Measurements from ENCODE around the gene KRR1.
"Not testable (repeated sequence)": the region's sequence is repeated elsewhere in the genome, so short reads cannot be mapped to it uniquely, and the experiment has no call there.

Gene KRR1

GRCh38 chr12:75480469-75480949 lies 30.9 kb downstream of the KRR1 start, which contains the start of gene GLIPR1:
TSS of gene GLIPR1 (plus strand) at chr12:75480755. CDS start at chr12:75480881, 126 bp downstream.
- peak within 1 kb of the TSS; percentile 98 for H3K27ac Mint-ChIP-seq
- peaks cover 83% of the 10 kb centered on the region for H3K4me1 Mint-ChIP-seq
- H3K27me3 Mint-ChIP-seq: no peaks in the 10 kb centered on the region
- H3K4me3 Mint-ChIP-seq: peak within 1 kb of the TSS; percentile 93
- DNase-seq: peak; percentile 76
- H3K36me3 Mint-ChIP-seq: peaks cover 19% of the 10 kb centered on the region
- H3K9me3 Mint-ChIP-seq: no peaks in the 10 kb centered on the region
- CTCF ChIA-PET: interaction anchor here (0.7 to 3.2 kb wide), 4 partner anchors 20 to 89 kb away, joined by 3 to 13 read pairs (median 3); partner anchors contain the start of gene GLIPR1L2

GRCh38 chr12:75479963-75480461 lies 31.4 kb downstream of the KRR1 start:
- CTCF ChIA-PET: interaction anchor here (0.8 to 3.2 kb wide), 4 partner anchors 20 to 89 kb away, joined by 3 to 13 read pairs (median 4); partner anchors contain the start of gene GLIPR1L2
- Mint-ChIP-seq H3K27me3 (no peaks in the 10 kb centered on the region), H3K27ac (peak overlapping the region; percentile 98), H3K4me3 (peak overlapping the region; percentile 93), H3K9me3 (no peaks in the 10 kb centered on the region), H3K4me1 (peaks cover 81% of the 10 kb centered on the region), H3K36me3 (peaks cover 19% of the 10 kb centered on the region)
- no peak for DNase-seq

GRCh38 chr12:75478116-75478794 lies 33.2 kb downstream of the KRR1 start:
- H3K4me3 Mint-ChIP-seq: peak overlapping the region; percentile 4
- peak; percentile 46 for DNase-seq
- CTCF ChIA-PET: interaction anchor here (1.0 to 1.8 kb wide), 2 partner anchors 27 to 143 kb away, joined by 3 to 5 read pairs; partner anchors contain the start of gene GLIPR1L1

GRCh38 chr12:75477137-75477536 lies 34.3 kb downstream of the KRR1 start:
- CTCF ChIA-PET: interaction anchor here (1.0 to 2.0 kb wide), 2 partner anchors 8 to 142 kb away, joined by 3 to 6 read pairs; partner anchors contain the start of gene GLIPR1L1
- Mint-ChIP-seq H3K27me3 (peaks cover 7% of the 10 kb centered on the region), H3K36me3 (peaks cover 5% of the 10 kb centered on the region), H3K4me1 (peaks cover 54% of the 10 kb centered on the region), H3K4me3 (no peak overlapping the region), H3K27ac (no peak overlapping the region), H3K9me3 (no peaks in the 10 kb centered on the region)
- no peak for DNase-seq

More at GRCh38 chr12:75478116-75478794, 33.2 kb downstream of the KRR1 start:
- H3K4me1 Mint-ChIP-seq: peaks cover 65% of the 10 kb centered on the region
- peaks cover 6% of the 10 kb centered on the region for H3K36me3 Mint-ChIP-seq
- H3K9me3 Mint-ChIP-seq: no peaks in the 10 kb centered on the region
- H3K27ac Mint-ChIP-seq: peak overlapping the region; percentile 98
- peaks cover 4% of the 10 kb centered on the region for H3K27me3 Mint-ChIP-seq

- CTCF ChIA-PET: interaction anchor here (2.0 kb wide), 1 partner anchor 9 kb away, joined by 6 read pairs; no protein-coding TSS in a partner anchor
- H3K27ac Mint-ChIP-seq: no peak overlapping the region
- no peak for DNase-seq
- H3K4me3 Mint-ChIP-seq: no peak overlapping the region
- H3K4me1 Mint-ChIP-seq: peaks cover 43% of the 10 kb centered on the region
- peaks cover 2% of the 10 kb centered on the region for H3K36me3 Mint-ChIP-seq
- H3K27me3 Mint-ChIP-seq: peaks cover 7% of the 10 kb centered on the region
- no peaks in the 10 kb centered on the region for H3K9me3 Mint-ChIP-seq
Measured at GRCh38 chr12:75476071-75476470, 35.3 kb downstream of the KRR1 start.

GRCh38 chr12:75474116-75474515 lies 37.3 kb downstream of the KRR1 start:
- no peak overlapping the region for H3K4me3 Mint-ChIP-seq
- H3K9me3 Mint-ChIP-seq: no peaks in the 10 kb centered on the region
- CTCF ChIA-PET: no interaction called here
- peaks cover 7% of the 10 kb centered on the region for H3K27me3 Mint-ChIP-seq
- no peak overlapping the region for H3K27ac Mint-ChIP-seq
- no peaks in the 10 kb centered on the region for H3K36me3 Mint-ChIP-seq
- peaks cover 24% of the 10 kb centered on the region for H3K4me1 Mint-ChIP-seq
- DNase-seq: no peak

GRCh38 chr12:75471902-75472890 lies 39.2 kb downstream of the KRR1 start:
- CTCF ChIA-PET: interaction anchor here (1.0 kb wide), 1 partner anchor 35 kb away, joined by 3 read pairs; no protein-coding TSS in a partner anchor
- no peaks in the 10 kb centered on the region for H3K9me3 Mint-ChIP-seq
- no peak overlapping the region for H3K27ac Mint-ChIP-seq
- H3K36me3 Mint-ChIP-seq: no peaks in the 10 kb centered on the region
- DNase-seq: no peak
- no peak overlapping the region for H3K4me3 Mint-ChIP-seq
- H3K27me3 Mint-ChIP-seq: peaks cover 7% of the 10 kb centered on the region
- H3K4me1 Mint-ChIP-seq: peaks cover 4% of the 10 kb centered on the region

- H3K27ac Mint-ChIP-seq: peak overlapping the region; percentile 35
- CTCF ChIA-PET: interaction anchor here (1.4 kb wide), 1 partner anchor 20 kb away, joined by 3 read pairs; no protein-coding TSS in a partner anchor
- no peak for DNase-seq
- no peak overlapping the region for H3K4me3 Mint-ChIP-seq
- H3K27me3 Mint-ChIP-seq: peaks cover 10% of the 10 kb centered on the region
- H3K9me3 Mint-ChIP-seq: peaks cover 9% of the 10 kb centered on the region
- H3K4me1 Mint-ChIP-seq: peaks cover 46% of the 10 kb centered on the region
- peaks cover 11% of the 10 kb centered on the region for H3K36me3 Mint-ChIP-seq
Measured at GRCh38 chr12:75460204-75460603, 51.2 kb downstream of the KRR1 start.

- H3K36me3 Mint-ChIP-seq: peaks cover 11% of the 10 kb centered on the region
- CTCF ChIA-PET: interaction anchor here (1.4 kb wide), 1 partner anchor 20 kb away, joined by 3 read pairs; no protein-coding TSS in a partner anchor
- H3K4me3 Mint-ChIP-seq: no peak overlapping the region
- no peak for DNase-seq
- H3K9me3 Mint-ChIP-seq: peaks cover 9% of the 10 kb centered on the region
- H3K4me1 Mint-ChIP-seq: peaks cover 46% of the 10 kb centered on the region
- H3K27ac Mint-ChIP-seq: no peak overlapping the region
- peaks cover 10% of the 10 kb centered on the region for H3K27me3 Mint-ChIP-seq
Measured at GRCh38 chr12:75459755-75460154, 51.7 kb downstream of the KRR1 start.

- not testable (repeated sequence) for H3K9me3 Mint-ChIP-seq, H3K27ac Mint-ChIP-seq, DNase-seq, H3K4me3 Mint-ChIP-seq, H3K27me3 Mint-ChIP-seq
- H3K36me3 Mint-ChIP-seq: peaks cover 11% of the 10 kb centered on the region
- H3K4me1 Mint-ChIP-seq: peaks cover 46% of the 10 kb centered on the region
- CTCF ChIA-PET: interaction anchor here (1.0 kb wide), 1 partner anchor 26 kb away, joined by 3 read pairs; no protein-coding TSS in a partner anchor
Measured at GRCh38 chr12:75457866-75458265, 53.5 kb downstream of the KRR1 start.

- H3K27ac Mint-ChIP-seq: no peak overlapping the region
- no peak overlapping the region for H3K4me3 Mint-ChIP-seq
- H3K27me3 Mint-ChIP-seq: peaks cover 9% of the 10 kb centered on the region
- no peak for DNase-seq
- H3K36me3 Mint-ChIP-seq: peaks cover 11% of the 10 kb centered on the region
- peaks cover 9% of the 10 kb centered on the region for H3K9me3 Mint-ChIP-seq
- CTCF ChIA-PET: interaction anchor here (1.0 to 1.4 kb wide), 2 partner anchors 27 to 28 kb away, joined by 3 to 4 read pairs; no protein-coding TSS in a partner anchor
- H3K4me1 Mint-ChIP-seq: peaks cover 46% of the 10 kb centered on the region
Measured at GRCh38 chr12:75457191-75457590, 54.2 kb downstream of the KRR1 start.

- peaks cover 11% of the 10 kb centered on the region for H3K36me3 Mint-ChIP-seq
- H3K4me1 Mint-ChIP-seq: peaks cover 46% of the 10 kb centered on the region
- no peak for DNase-seq
- peaks cover 6% of the 10 kb centered on the region for H3K27me3 Mint-ChIP-seq
- H3K4me3 Mint-ChIP-seq: no peak overlapping the region
- CTCF ChIA-PET: interaction anchor here (1.4 kb wide), 1 partner anchor 30 kb away, joined by 4 read pairs; no protein-coding TSS in a partner anchor
- H3K27ac Mint-ChIP-seq: no peak overlapping the region
- peaks cover 9% of the 10 kb centered on the region for H3K9me3 Mint-ChIP-seq
Measured at GRCh38 chr12:75455839-75456238, 55.6 kb downstream of the KRR1 start.

- Mint-ChIP-seq H3K27me3 (peaks cover 3% of the 10 kb centered on the region), H3K27ac (no peak overlapping the region), H3K9me3 (peaks cover 2% of the 10 kb centered on the region), H3K4me3 (no peak overlapping the region), H3K4me1 (peaks cover 20% of the 10 kb centered on the region), H3K36me3 (peaks cover 6% of the 10 kb centered on the region)
- DNase-seq: no peak
- CTCF ChIA-PET: no interaction called here
Measured at GRCh38 chr12:75452675-75453330, 58.6 kb downstream of the KRR1 start.

All from activated naive CD4-positive, alpha-beta T cell treated with anti-CD3 and anti-CD28 coated beads, Interleukin-2, amount 10 ng/mL, durations not matched to agents 7 days and 5 days (primary cell).